Hematopoietic multipotent progenitor cell (in vitro differentiated cells): ENCODE data around the gene WNT9A. TPM values are rescaled to one million over a fixed set of nuclear protein-coding genes. Genes with fewer than 3 reads are reported as not detected.

Source experiments
- DNase-seq, 3 donors: peaks; one replicate each; pipeline ENCODE4 v3.0.0-alpha.2; 2011 to 2015; ENCODE audit warnings: low read depth in 2 of 3, low spot score in 2 of 3
- total RNA-seq: library from RNA; depleted of rRNA; stranded (reverse); fragments of >200 nt; gene quantifications from one replicate; pipeline ENCODE4 v1.2.3, GENCODE V29; 2012

WNT9A gene
- total RNA-seq, 1 donor, result 0.27 TPM

GRCh38 chr1:227900571-227901051 lies 47.1 kb downstream of the WNT9A start:
- no peak for DNase-seq

- DNase-seq, result no peak
Measured at GRCh38 chr1:227899820-227900449, 47.8 kb downstream of the WNT9A start.

GRCh38 chr1:227899141-227899819 lies 48.5 kb downstream of the WNT9A start:
- no peak for DNase-seq

GRCh38 chr1:227898502-227899140 lies 49.1 kb downstream of the WNT9A start:
- no peak for DNase-seq

- no peak for DNase-seq
Measured at GRCh38 chr1:227897704-227898438, 49.9 kb downstream of the WNT9A start.

GRCh38 chr1:227896710-227897655 lies 50.7 kb downstream of the WNT9A start:
- no peak for DNase-seq

GRCh38 chr1:227895828-227896685 lies 51.7 kb downstream of the WNT9A start:
- no peak for DNase-seq

GRCh38 chr1:227894831-227895451 lies 52.8 kb downstream of the WNT9A start:
- no peak for DNase-seq

GRCh38 chr1:227893949-227894721 lies 53.6 kb downstream of the WNT9A start:
- no peak for DNase-seq

- DNase-seq, result no peak
Measured at GRCh38 chr1:227893300-227893948, 54.3 kb downstream of the WNT9A start.

- no peak for DNase-seq
Measured at GRCh38 chr1:227892489-227893299, 55.0 kb downstream of the WNT9A start.

- DNase-seq, result no peak
Measured at GRCh38 chr1:227891955-227892488, 55.7 kb downstream of the WNT9A start.

- no peak for DNase-seq
Measured at GRCh38 chr1:227891223-227891954, 56.3 kb downstream of the WNT9A start.

- no peak for DNase-seq
Measured at GRCh38 chr1:227890451-227891222, 57.1 kb downstream of the WNT9A start.

GRCh38 chr1:227889863-227890405 lies 57.8 kb downstream of the WNT9A start:
- DNase-seq, result no peak
